SK-N-SH (cell line): ENCODE data around the gene ETFA. TPM values are rescaled to one million over a fixed set of nuclear protein-coding genes. Genes with fewer than 3 reads are reported as not detected.

ENCODE experiments used
- CTCF ChIA-PET: fragments of 300-600, 350-600 bp; formaldehyde crosslinking; extraction: SDS; loops from one replicate; lab custom pipeline; 2021; lab: Yijun Ruan, JAX
- POLR2A ChIA-PET: fragments of 350-600 bp; sonication (Branson Sonifier 250); formaldehyde crosslinking; extraction: SDS; loops from one replicate; lab custom pipeline; 2020; ENCODE audit warnings: antibody characterized with exemption, inconsistent platforms; lab: Yijun Ruan, JAX
- DNase-seq: peaks from one replicate; pipeline ENCODE4 v3.0.0; 2012
- H2AFZ ChIP-seq: fragments of 200-600 bp; sonication (generic); 2 replicates; pipeline ENCODE4 v1.8.1; 2016; ENCODE audit warnings: antibody characterized with exemption, mild to moderate bottlenecking, low read depth
- H3F3A ChIP-seq: fragments of 200-600 bp; sonication (generic); replicated peaks from 2 replicates; pipeline ENCODE3; 2016; ENCODE audit warnings: antibody characterized with exemption, mild to moderate bottlenecking; ENCODE audit not compliant: insufficient read depth
- H3K27ac ChIP-seq, 2 experiments: fragments of 200-500 bp in 1 of 2; fragments of 200-600 bp in 1 of 2; sonication (Bioruptor generic) in 1 of 2; sonication (generic), shearing (Covaris generic) in 1 of 2; 2 replicates each; pipeline versions ENCODE4 v1.5.1 to v1.6.1; 2014 to 2016; ENCODE audit warnings: low read depth in 2 of 2, inconsistent platforms in 1 of 2, low read length in 1 of 2, mild to moderate bottlenecking in 1 of 2, mixed read lengths in 1 of 2
- H3K27me3 ChIP-seq: fragments of 200-600 bp; sonication (generic), shearing (Covaris generic); 2 replicates; pipeline ENCODE4 v1.6.1; 2016; ENCODE audit warnings: mixed run types; ENCODE audit not compliant: insufficient read depth
- H3K36me3 ChIP-seq, 2 experiments: fragments of 200-500 bp in 1 of 2; fragments of 200-600 bp in 1 of 2; sonication (Bioruptor generic) in 1 of 2; sonication (generic) in 1 of 2; replicated peaks in 1 of 2; 2 replicates each; pipeline versions ENCODE3 to v1.5.1; 2014 to 2016; ENCODE audit warnings: low read length in 1 of 2, mild to moderate bottlenecking in 1 of 2; ENCODE audit not compliant: insufficient read depth in 2 of 2, control insufficient read depth in 1 of 2
- H3K4me1 ChIP-seq, 2 experiments: fragments of 200-500 bp in 1 of 2; fragments of 200-600 bp in 1 of 2; sonication (Bioruptor generic) in 1 of 2; sonication (generic), shearing (Covaris generic) in 1 of 2; 2 replicates each; pipeline versions ENCODE4 v1.5.1 to v1.6.1; 2014 to 2016; ENCODE audit warnings: low read depth in 1 of 2, low read length in 1 of 2, mixed run types in 1 of 2; ENCODE audit not compliant: insufficient read depth in 2 of 2, control insufficient read depth in 1 of 2
- H3K4me2 ChIP-seq: fragments of 200-600 bp; sonication (generic), shearing (Covaris generic); 2 replicates; pipeline ENCODE4 v1.6.1; 2017; ENCODE audit warnings: mixed run types
- H3K4me3 ChIP-seq, 2 experiments: fragments of 200-500 bp in 1 of 2; fragments of 200-600 bp in 1 of 2; sonication (Bioruptor generic) in 1 of 2; sonication (generic), shearing (Covaris generic) in 1 of 2; 2 replicates each; pipeline versions ENCODE4 v1.5.1 to v1.8.1; 2014 to 2016; ENCODE audit warnings: low read depth in 2 of 2, inconsistent platforms in 1 of 2, low read length in 1 of 2, mild to moderate bottlenecking in 1 of 2, mixed read lengths in 1 of 2, moderate library complexity in 1 of 2
- H3K79me2 ChIP-seq: fragments of 200-600 bp; sonication (generic); 2 replicates; pipeline ENCODE4 v1.8.1; 2017; ENCODE audit warnings: mild to moderate bottlenecking; ENCODE audit not compliant: insufficient read depth
- H3K9ac ChIP-seq: fragments of 200-600 bp; sonication (generic); 2 replicates; pipeline ENCODE4 v1.6.1; 2017; ENCODE audit warnings: mixed run types
- H3K9me2 ChIP-seq: fragments of 200-600 bp; sonication (generic); 2 replicates; pipeline ENCODE4 v1.6.1; 2017; ENCODE audit warnings: mixed run types
- H3K9me3 ChIP-seq: fragments of 200-600 bp; sonication (generic); 2 replicates; pipeline ENCODE4 v1.6.1; 2017; ENCODE audit warnings: mixed run types, mild to moderate bottlenecking, moderate library complexity
- H4K20me1 ChIP-seq: fragments of 200-600 bp; sonication (generic); 2 replicates; pipeline ENCODE4 v1.6.1; 2017; ENCODE audit warnings: mild to moderate bottlenecking, mixed run types; ENCODE audit not compliant: insufficient read depth
- CTCF ChIP-seq: fragments of 200-600 bp; sonication (generic); IDR thresholded peaks from 2 replicates; pipeline ENCODE4 v1.6.1; 2017; ENCODE audit warnings: antibody characterized with exemption, mild to moderate bottlenecking, moderate library complexity
- ELF1 ChIP-seq: IDR thresholded peaks from 2 replicates; pipeline ENCODE4 v1.4.0; 2012
- IRF3 ChIP-seq: fragments of 150-350 bp; IDR thresholded peaks from 2 replicates; pipeline ENCODE4 v1.6.1; 2016; ENCODE audit warnings: mild to moderate bottlenecking, low read depth, low read length
- MAX ChIP-seq: IDR thresholded peaks from 2 replicates; pipeline ENCODE4 v1.4.0; 2012; ENCODE audit warnings: low read depth
- NFIC ChIP-seq: IDR thresholded peaks from 2 replicates; pipeline ENCODE4 v1.4.0; 2012; ENCODE audit warnings: borderline replicate concordance
- PBX3 ChIP-seq: IDR thresholded peaks from 2 replicates; pipeline ENCODE4; 2012
- RCOR1 ChIP-seq: fragments of 150-350 bp; IDR thresholded peaks from 2 replicates; pipeline ENCODE4 v1.6.1; 2017; ENCODE audit warnings: antibody characterized with exemption, low read length
- REST ChIP-seq: IDR thresholded peaks from 2 replicates; pipeline ENCODE4 v1.6.1; 2012; ENCODE audit warnings: mild to moderate bottlenecking, low read depth, low read length, moderate library complexity
- SIN3A ChIP-seq: IDR thresholded peaks from 2 replicates; pipeline ENCODE4 v1.6.1; 2012; ENCODE audit warnings: low read depth, mild to moderate bottlenecking, low read length, moderate library complexity, borderline replicate concordance
- SMC3 ChIP-seq: IDR thresholded peaks from 2 replicates; pipeline ENCODE4 v1.6.1; 2012; ENCODE audit warnings: low read depth, low read length, improper control_type of control experiment
- TCF12 ChIP-seq: IDR thresholded peaks from 2 replicates; pipeline ENCODE4 v1.4.0; 2012
- TEAD4 ChIP-seq: IDR thresholded peaks from 2 replicates; pipeline ENCODE4 v1.4.0; 2012; ENCODE audit warnings: mild to moderate bottlenecking, borderline replicate concordance; ENCODE audit not compliant: insufficient read depth
- USF2 ChIP-seq: fragments of 150-350 bp; IDR thresholded peaks from 2 replicates; pipeline ENCODE4 v1.6.1; 2017; ENCODE audit warnings: antibody characterized with exemption, low read length, low read depth, borderline replicate concordance
- ZBTB33 ChIP-seq: IDR thresholded peaks from 2 replicates; pipeline ENCODE4 v1.4.0; 2012; ENCODE audit warnings: low read depth, borderline replicate concordance
- WGBS: methylation state at CpG from one replicate; pipeline ENCODE4 v1.1.6; 2017; ENCODE audit warnings: low lambda C conversion rate; 5-methylcytosine and 5-hydroxymethylcytosine counted together
- polyA plus RNA-seq, 3 experiments: library from polyadenylated mRNA; depleted of rRNA; stranded (reverse); fragments of >200 nt; gene quantifications; 2 replicates each; pipeline ENCODE4 v1.2.3, GENCODE V29; 2012

ETFA gene
- polyA plus RNA-seq, 1 of the 3 experiments (the other 2 are of a cell fraction), result 122 TPM

GRCh38 chr15:76204109-76204845 is 107.0 kb downstream of the ETFA start (continued):
- no peak for TF ChIP-seq ZBTB33
- TF ChIP-seq SIN3A, result no peak
- TF ChIP-seq ELF1, result no peak
- no peak for TF ChIP-seq TEAD4
- TF ChIP-seq IRF3, result no peak
- TF ChIP-seq SMC3, result no peak
- no peak for TF ChIP-seq PBX3
- no peak for TF ChIP-seq CTCF
- TF ChIP-seq TCF12, result no peak
- TF ChIP-seq, all 33 proteins: peak for 0

- no peak overlapping the region for H3K27ac ChIP-seq
- 96% methylated on average over 14 of the region's 23 CpGs for WGBS
- no peak overlapping the region for H3K4me2 ChIP-seq
- H3K4me1 ChIP-seq, result peaks cover 10 to 22% of the 10 kb centered on the region in 2 experiments; a peak in 3 of 4 replicates
- no peaks in the 10 kb centered on the region for H3K27me3 ChIP-seq
- ChIA-PET CTCF (interaction anchor here (4.3 kb wide), 1 partner anchor 13 kb away, joined by 22 read pairs; no protein-coding TSS in a partner anchor), POLR2A (no interaction called here)
- H3F3A ChIP-seq, result peaks cover 3% of the 10 kb centered on the region
- H3K9ac ChIP-seq, result no peak overlapping the region
- H3K4me3 ChIP-seq, result no peak overlapping the region
- H2AFZ ChIP-seq, result no peak overlapping the region
- no peak for DNase-seq
- H3K36me3 ChIP-seq, result no peaks in the 10 kb centered on the region
- no peaks in the 10 kb centered on the region for H4K20me1 ChIP-seq
- no peaks in the 10 kb centered on the region for H3K9me3 ChIP-seq
- no peak for TF ChIP-seq TEAD4
- TF ChIP-seq MAX, result no peak
- no peak for TF ChIP-seq REST
- TF ChIP-seq RCOR1, result no peak
- no peak for TF ChIP-seq USF2
- TF ChIP-seq NFIC, result no peak
- TF ChIP-seq IRF3, result no peak
- TF ChIP-seq SIN3A, result no peak
- H3K79me2 ChIP-seq, result no peaks in the 10 kb centered on the region
- H3K9me2 ChIP-seq, result no peaks in the 10 kb centered on the region
Measured at GRCh38 chr15:76203346-76204108, 107.7 kb downstream of the ETFA start.
